ENCODE data around the gene EVC.

EVC gene

DNA sequence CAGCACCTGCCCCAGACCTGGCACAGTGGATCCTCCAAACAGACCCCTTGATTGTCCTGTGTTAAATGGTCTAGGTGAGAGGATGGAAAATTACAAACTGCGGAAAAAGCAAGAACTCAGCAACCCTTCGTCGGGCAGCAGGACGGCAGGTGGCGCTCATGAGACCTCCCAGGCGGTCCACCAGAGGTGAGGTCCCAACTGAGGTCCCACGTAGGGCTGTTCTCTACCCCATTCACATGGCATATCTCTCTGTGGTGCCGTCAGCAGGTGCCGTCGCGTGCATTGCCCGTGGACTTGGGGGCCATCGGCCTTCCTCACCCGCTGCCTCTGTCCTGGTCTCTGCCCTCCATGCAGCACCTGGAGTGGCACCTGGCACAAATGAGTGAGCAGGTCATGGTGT, 93.7 kb downstream of the EVC start:
- Histone ChIP-seq H3K27ac (ENCODE audit: low read length) (no peak overlapping the region), H3K4me3 (ENCODE audit: low read depth in 1 of 2, low read length in 2 of 2) (no peak overlapping the region), H4K20me1 (ENCODE audit: insufficient read depth, low read length) (peaks cover 3% of the 10 kb centered on the region), H3K4me2 (ENCODE audit: insufficient read depth, low read length) (no peak overlapping the region), H3K9ac (ENCODE audit: low read depth, low read length) (no peak overlapping the region), H3K9me3 (ENCODE audit: insufficient read depth, low read length, severe bottlenecking) (no peaks in the 10 kb centered on the region), H2AFZ (ENCODE audit: low read depth, low read length) (no peak overlapping the region), H3K36me3 (ENCODE audit: insufficient read depth, low read length) (no peaks in the 10 kb centered on the region), H3K4me1 (ENCODE audit: insufficient read depth, low read length) (no peaks in the 10 kb centered on the region), H3K27me3 (ENCODE audit: insufficient read depth, low read length, poor library complexity) (no peaks in the 10 kb centered on the region), H3K79me2 (ENCODE audit: insufficient read depth, low read length) (no peaks in the 10 kb centered on the region)
- DNase-seq (no peak), ATAC-seq (ENCODE audit: insufficient read depth, low read depth) (no peak)
- TF ChIP-seq EZH2 (IDR thresholded peaks at IDR 0.05; ENCODE audit: borderline replicate concordance, low read depth, low read length, severe bottlenecking) (no peak), CTCF (IDR thresholded peaks at IDR 0.05; ENCODE audit: borderline replicate concordance, extremely low read depth, low read length, poor library complexity, severe bottlenecking) (peak; percentile 4)

DNA sequence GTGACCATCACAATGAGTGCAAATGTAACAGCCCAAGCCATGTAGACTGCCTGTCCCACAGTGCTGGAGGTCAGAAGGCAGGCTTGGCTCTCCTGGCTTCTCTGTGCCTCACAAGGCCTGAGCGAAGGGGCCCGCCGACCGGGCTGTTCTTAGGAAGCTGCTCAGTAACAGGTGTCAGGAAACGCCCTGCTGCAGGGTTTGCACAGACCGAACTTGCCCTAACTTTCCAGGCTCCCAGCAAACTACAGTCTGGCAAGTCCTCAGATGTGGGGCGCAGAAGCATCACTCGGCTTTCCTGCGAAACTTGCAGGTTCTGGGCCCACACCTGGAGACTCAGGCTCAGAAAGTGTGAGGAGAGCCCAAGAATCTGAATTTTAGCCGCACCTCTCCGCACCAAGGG, 94.3 kb downstream of the EVC start:
- Histone ChIP-seq H3K27me3 (ENCODE audit: insufficient read depth, low read length, poor library complexity) (no peaks in the 10 kb centered on the region), H3K79me2 (ENCODE audit: insufficient read depth, low read length) (no peaks in the 10 kb centered on the region), H3K9ac (ENCODE audit: low read depth, low read length) (no peak overlapping the region), H3K27ac (ENCODE audit: low read length) (no peak overlapping the region), H4K20me1 (ENCODE audit: insufficient read depth, low read length) (peaks cover 3% of the 10 kb centered on the region), H3K36me3 (ENCODE audit: insufficient read depth, low read length) (no peaks in the 10 kb centered on the region), H3K4me1 (ENCODE audit: insufficient read depth, low read length) (no peaks in the 10 kb centered on the region), H3K4me2 (ENCODE audit: insufficient read depth, low read length) (no peak overlapping the region), H3K9me3 (ENCODE audit: insufficient read depth, low read length, severe bottlenecking) (no peaks in the 10 kb centered on the region), H3K4me3 (ENCODE audit: low read depth in 1 of 2, low read length in 2 of 2) (no peak overlapping the region), H2AFZ (ENCODE audit: low read depth, low read length) (no peak overlapping the region)
- TF ChIP-seq CTCF (IDR thresholded peaks at IDR 0.05; ENCODE audit: borderline replicate concordance, extremely low read depth, low read length, poor library complexity, severe bottlenecking): no peak
- no peak for TF ChIP-seq EZH2 (IDR thresholded peaks at IDR 0.05; ENCODE audit: borderline replicate concordance, low read depth, low read length, severe bottlenecking)
- DNase-seq (no peak), ATAC-seq (ENCODE audit: insufficient read depth, low read depth) (no peak)

DNA sequence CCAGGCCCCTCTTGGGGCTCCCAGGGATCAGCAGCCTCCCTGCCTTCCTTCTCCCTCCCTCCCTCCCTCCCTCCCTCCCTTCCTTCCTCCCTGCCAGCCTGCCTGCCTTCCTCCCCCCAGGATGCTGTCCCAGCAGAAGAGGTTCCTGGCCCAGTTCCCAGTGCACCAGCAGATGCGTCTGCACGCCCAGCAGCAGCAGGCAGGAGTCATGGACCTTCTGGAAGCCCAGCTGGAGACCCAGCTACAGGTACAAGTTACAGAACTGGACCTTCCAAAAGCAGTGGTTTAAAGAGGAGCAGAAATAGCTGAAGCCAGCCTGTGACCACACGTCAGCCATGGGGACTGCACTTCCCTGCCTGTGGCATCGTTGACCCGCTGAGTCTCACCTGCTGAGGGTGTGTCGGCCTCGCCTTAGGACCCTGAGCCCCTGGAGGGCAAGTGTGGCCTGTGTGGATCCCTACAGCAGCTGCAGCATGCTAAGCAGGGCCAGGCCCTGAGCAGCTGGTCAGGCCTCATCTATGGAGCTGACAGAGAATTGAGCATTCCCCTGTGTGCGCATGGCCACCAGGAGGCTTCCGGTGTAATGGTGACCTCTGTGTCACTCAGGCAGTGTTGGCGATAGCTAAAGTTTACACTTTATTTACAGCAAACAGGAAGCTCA, 97.2 kb downstream of the EVC start:
- ATAC-seq (ENCODE audit: insufficient read depth, low read depth): no peak

More for the DNA sequence above, 97.2 kb downstream of the EVC start:
- no peak overlapping the region for H3K27ac ChIP-seq (ENCODE audit: low read length)
- no peak overlapping the region for H3K4me2 ChIP-seq (ENCODE audit: insufficient read depth, low read length)
- H4K20me1 ChIP-seq (ENCODE audit: insufficient read depth, low read length): no peaks in the 10 kb centered on the region
- H3K79me2 ChIP-seq (ENCODE audit: insufficient read depth, low read length): no peaks in the 10 kb centered on the region
- no peaks in the 10 kb centered on the region for H3K36me3 ChIP-seq (ENCODE audit: insufficient read depth, low read length)
- no peak for DNase-seq
- no peak overlapping the region for H3K4me3 ChIP-seq (ENCODE audit: low read depth in 1 of 2, low read length in 2 of 2)
- H3K9ac ChIP-seq (ENCODE audit: low read depth, low read length): no peak overlapping the region
- no peaks in the 10 kb centered on the region for H3K4me1 ChIP-seq (ENCODE audit: insufficient read depth, low read length)
- H3K27me3 ChIP-seq (ENCODE audit: insufficient read depth, low read length, poor library complexity): no peaks in the 10 kb centered on the region
- H3K9me3 ChIP-seq (ENCODE audit: insufficient read depth, low read length, severe bottlenecking): no peaks in the 10 kb centered on the region
- TF ChIP-seq CTCF (IDR thresholded peaks at IDR 0.05; ENCODE audit: borderline replicate concordance, extremely low read depth, low read length, poor library complexity, severe bottlenecking) (no peak), EZH2 (IDR thresholded peaks at IDR 0.05; ENCODE audit: borderline replicate concordance, low read depth, low read length, severe bottlenecking) (no peak)
- H2AFZ ChIP-seq (ENCODE audit: low read depth, low read length): no peak overlapping the region
